Measurements from ENCODE around the gene CD44. TPM values are rescaled to one million over a fixed set of nuclear protein-coding genes. Genes with fewer than 3 reads are reported as not detected.

The CD44 gene
- total and polyA plus RNA-seq, 4 donors = 4.1 to 26.9 (median 14.6) TPM

- TF ChIP-seq FOXA2 (IDR thresholded peaks at IDR 0.05) (no peak), EGR1 (IDR thresholded peaks at IDR 0.05; ENCODE audit: low read depth in 2 of 2) (no peak), YY1 (IDR thresholded peaks at IDR 0.05) (no peak), NR2F2 (IDR thresholded peaks at IDR 0.05) (no peak)
These were observed 39.3 kb downstream of the CD44 start (continued) for GRCh38 chr11:35178067-35178805.

GRCh38 chr11:35178873-35179272 is 39.9 kb downstream of the CD44 start:
- peaks cover 0 to 4% (median 3%) of the 10 kb centered on the region in 4 donors for H3K4me1 ChIP-seq (ENCODE audit: control insufficient read depth in 4 of 4, insufficient read depth in 4 of 4, low read length in 3 of 4)
- H3K27ac ChIP-seq (ENCODE audit: low read depth in 1 of 2, low read length in 2 of 2) = no peak overlapping the region
- H3K36me3 ChIP-seq (ENCODE audit: control insufficient read depth in 4 of 4, insufficient read depth in 3 of 4, low read depth in 1 of 4, low read length in 3 of 4) = peaks cover 0 to 2% (median 0%) of the 10 kb centered on the region in 4 donors
- no peak overlapping the region for H3K4me3 ChIP-seq (ENCODE audit: low read depth in 1 of 3, low read length in 3 of 3)
- no peaks in the 10 kb centered on the region for H3K9me3 ChIP-seq (ENCODE audit: control insufficient read depth in 4 of 4, low read length in 3 of 4)
- TF ChIP-seq SP1 (IDR thresholded peaks at IDR 0.05) (no peak), YY1 (IDR thresholded peaks at IDR 0.05) (no peak), FOXA1 (IDR thresholded peaks at IDR 0.05) (no peak), EGR1 (IDR thresholded peaks at IDR 0.05; ENCODE audit: low read depth in 2 of 2) (no peak), FOXA2 (IDR thresholded peaks at IDR 0.05) (no peak), CTCF (IDR thresholded peaks at IDR 0.05; ENCODE audit: low read depth, low read length, missing input control) (no peak), RAD21 (IDR thresholded peaks at IDR 0.05) (no peak), HNF4A (conservative IDR thresholded peaks at IDR 0.05) (no peak), JUND (IDR thresholded peaks at IDR 0.05) (no peak), HNF4G (IDR thresholded peaks at IDR 0.05) (no peak), TAF1 (conservative IDR thresholded peaks at IDR 0.05) (no peak), GABPA (IDR thresholded peaks at IDR 0.05 in 1 of 2, conservative IDR thresholded peaks at IDR 0.05 in 1 of 2) (no peak)
- TF ChIP-seq, protein P1, sequence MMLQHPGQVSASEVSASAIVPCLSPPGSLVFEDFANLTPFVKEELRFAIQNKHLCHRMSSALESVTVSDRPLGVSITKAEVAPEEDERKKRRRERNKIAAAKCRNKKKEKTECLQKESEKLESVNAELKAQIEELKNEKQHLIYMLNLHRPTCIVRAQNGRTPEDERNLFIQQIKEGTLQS (IDR thresholded peaks at IDR 0.05) = no peak
- TF ChIP-seq, protein P2, sequence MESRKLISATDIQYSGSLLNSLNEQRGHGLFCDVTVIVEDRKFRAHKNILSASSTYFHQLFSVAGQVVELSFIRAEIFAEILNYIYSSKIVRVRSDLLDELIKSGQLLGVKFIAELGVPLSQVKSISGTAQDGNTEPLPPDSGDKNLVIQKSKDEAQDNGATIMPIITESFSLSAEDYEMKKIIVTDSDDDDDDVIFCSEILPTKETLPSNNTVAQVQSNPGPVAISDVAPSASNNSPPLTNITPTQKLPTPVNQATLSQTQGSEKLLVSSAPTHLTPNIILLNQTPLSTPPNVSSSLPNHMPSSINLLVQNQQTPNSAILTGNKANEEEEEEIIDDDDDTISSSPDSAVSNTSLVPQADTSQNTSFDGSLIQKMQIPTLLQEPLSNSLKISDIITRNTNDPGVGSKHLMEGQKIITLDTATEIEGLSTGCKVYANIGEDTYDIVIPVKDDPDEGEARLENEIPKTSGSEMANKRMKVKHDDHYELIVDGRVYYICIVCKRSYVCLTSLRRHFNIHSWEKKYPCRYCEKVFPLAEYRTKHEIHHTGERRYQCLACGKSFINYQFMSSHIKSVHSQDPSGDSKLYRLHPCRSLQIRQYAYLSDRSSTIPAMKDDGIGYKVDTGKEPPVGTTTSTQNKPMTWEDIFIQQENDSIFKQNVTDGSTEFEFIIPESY (IDR thresholded peaks at IDR 0.05) = no peak
- TF ChIP-seq, protein P3, sequence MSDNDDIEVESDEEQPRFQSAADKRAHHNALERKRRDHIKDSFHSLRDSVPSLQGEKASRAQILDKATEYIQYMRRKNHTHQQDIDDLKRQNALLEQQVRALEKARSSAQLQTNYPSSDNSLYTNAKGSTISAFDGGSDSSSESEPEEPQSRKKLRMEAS (IDR thresholded peaks at IDR 0.05) = no peak
- DNase-seq (ENCODE audit: low spot score) = no peak
- H3K9ac ChIP-seq (ENCODE audit: low read depth in 1 of 2, low read length in 2 of 2) = no peak overlapping the region
- no peaks in the 10 kb centered on the region for H3K27me3 ChIP-seq (ENCODE audit: control insufficient read depth in 4 of 4, insufficient read depth in 4 of 4, low read length in 3 of 4)
- 83% methylated on average over 2 of the region's 2 CpGs for WGBS

- no peak overlapping the region for H3K27ac ChIP-seq (ENCODE audit: low read depth in 1 of 2, low read length in 2 of 2)
- no peaks in the 10 kb centered on the region for H3K27me3 ChIP-seq (ENCODE audit: control insufficient read depth in 4 of 4, insufficient read depth in 4 of 4, low read length in 3 of 4)
- no peak for DNase-seq (ENCODE audit: low spot score)
- H3K4me3 ChIP-seq (ENCODE audit: low read depth in 1 of 3, low read length in 3 of 3) = no peak overlapping the region
- H3K9ac ChIP-seq (ENCODE audit: low read depth in 1 of 2, low read length in 2 of 2) = no peak overlapping the region
- peaks cover 0 to 3% (median 1%) of the 10 kb centered on the region in 4 donors for H3K4me1 ChIP-seq (ENCODE audit: control insufficient read depth in 4 of 4, insufficient read depth in 4 of 4, low read length in 3 of 4)
- WGBS = 83% methylated on average over 2 of the region's 2 CpGs
- H3K36me3 ChIP-seq (ENCODE audit: control insufficient read depth in 4 of 4, insufficient read depth in 3 of 4, low read depth in 1 of 4, low read length in 3 of 4) = peaks cover 0 to 2% (median 0%) of the 10 kb centered on the region in 4 donors
- no peaks in the 10 kb centered on the region for H3K9me3 ChIP-seq (ENCODE audit: control insufficient read depth in 4 of 4, low read length in 3 of 4)
- TF ChIP-seq, protein P3 (IDR thresholded peaks at IDR 0.05) = no peak
- no peak for TF ChIP-seq YY1 (IDR thresholded peaks at IDR 0.05)
- TF ChIP-seq RXRA (IDR thresholded peaks at IDR 0.05) = no peak
- TF ChIP-seq HNF4G (IDR thresholded peaks at IDR 0.05) = no peak
- no peak for TF ChIP-seq EGR1 (IDR thresholded peaks at IDR 0.05; ENCODE audit: low read depth in 2 of 2)
- no peak for TF ChIP-seq FOXA2 (IDR thresholded peaks at IDR 0.05)
- TF ChIP-seq HNF4A (conservative IDR thresholded peaks at IDR 0.05) = no peak
- TF ChIP-seq RAD21 (IDR thresholded peaks at IDR 0.05) = no peak
- no peak for TF ChIP-seq JUND (IDR thresholded peaks at IDR 0.05)
- TF ChIP-seq FOXA1 (IDR thresholded peaks at IDR 0.05) = no peak
- TF ChIP-seq, protein P4, sequence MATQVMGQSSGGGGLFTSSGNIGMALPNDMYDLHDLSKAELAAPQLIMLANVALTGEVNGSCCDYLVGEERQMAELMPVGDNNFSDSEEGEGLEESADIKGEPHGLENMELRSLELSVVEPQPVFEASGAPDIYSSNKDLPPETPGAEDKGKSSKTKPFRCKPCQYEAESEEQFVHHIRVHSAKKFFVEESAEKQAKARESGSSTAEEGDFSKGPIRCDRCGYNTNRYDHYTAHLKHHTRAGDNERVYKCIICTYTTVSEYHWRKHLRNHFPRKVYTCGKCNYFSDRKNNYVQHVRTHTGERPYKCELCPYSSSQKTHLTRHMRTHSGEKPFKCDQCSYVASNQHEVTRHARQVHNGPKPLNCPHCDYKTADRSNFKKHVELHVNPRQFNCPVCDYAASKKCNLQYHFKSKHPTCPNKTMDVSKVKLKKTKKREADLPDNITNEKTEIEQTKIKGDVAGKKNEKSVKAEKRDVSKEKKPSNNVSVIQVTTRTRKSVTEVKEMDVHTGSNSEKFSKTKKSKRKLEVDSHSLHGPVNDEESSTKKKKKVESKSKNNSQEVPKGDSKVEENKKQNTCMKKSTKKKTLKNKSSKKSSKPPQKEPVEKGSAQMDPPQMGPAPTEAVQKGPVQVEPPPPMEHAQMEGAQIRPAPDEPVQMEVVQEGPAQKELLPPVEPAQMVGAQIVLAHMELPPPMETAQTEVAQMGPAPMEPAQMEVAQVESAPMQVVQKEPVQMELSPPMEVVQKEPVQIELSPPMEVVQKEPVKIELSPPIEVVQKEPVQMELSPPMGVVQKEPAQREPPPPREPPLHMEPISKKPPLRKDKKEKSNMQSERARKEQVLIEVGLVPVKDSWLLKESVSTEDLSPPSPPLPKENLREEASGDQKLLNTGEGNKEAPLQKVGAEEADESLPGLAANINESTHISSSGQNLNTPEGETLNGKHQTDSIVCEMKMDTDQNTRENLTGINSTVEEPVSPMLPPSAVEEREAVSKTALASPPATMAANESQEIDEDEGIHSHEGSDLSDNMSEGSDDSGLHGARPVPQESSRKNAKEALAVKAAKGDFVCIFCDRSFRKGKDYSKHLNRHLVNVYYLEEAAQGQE (IDR thresholded peaks at IDR 0.05) = no peak
These were observed 40.6 kb downstream of the CD44 start for GRCh38 chr11:35179466-35180135.
